ENCODE data around the gene BSND.

Gene BSND

DNA sequence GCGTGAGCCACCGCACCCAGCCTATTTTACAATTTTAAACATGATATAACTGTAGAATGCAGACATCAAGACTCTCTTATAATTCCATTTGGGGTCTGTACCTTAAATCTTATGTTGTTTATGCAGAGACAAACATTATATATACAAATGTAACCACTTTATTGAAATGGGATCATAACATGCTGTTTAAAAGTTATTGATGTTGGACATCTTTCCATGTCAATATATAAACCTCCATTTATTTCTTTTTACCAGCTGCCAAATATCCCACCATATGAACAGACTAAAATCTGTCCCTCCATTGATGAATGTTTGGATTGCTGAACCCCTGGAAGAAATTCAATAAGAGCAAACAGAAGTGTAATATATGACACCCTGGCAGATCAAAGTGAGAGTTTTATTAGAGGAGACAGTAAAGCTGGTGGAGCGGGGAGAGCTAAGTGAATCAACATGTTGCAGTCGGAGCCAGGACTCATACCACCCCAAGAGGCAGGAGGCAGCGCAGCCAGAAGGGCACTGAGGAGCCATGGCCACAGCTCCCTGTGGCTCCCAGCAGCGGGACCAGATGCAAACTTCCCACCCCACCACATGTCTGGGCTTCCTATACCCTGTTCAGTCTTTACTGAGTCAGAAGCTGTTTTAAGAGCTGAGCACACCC is 35.9 kb downstream of the BSND start:
- Histone ChIP-seq H3K4me2 (ENCODE audit: low read length) (no peak overlapping the region), H3F3A (ENCODE audit: insufficient read depth, low read length) (no peaks in the 10 kb centered on the region), H3K4me3 (ENCODE audit: low read depth, low read length, poor library complexity, severe bottlenecking) (no peak overlapping the region), H3K27ac (ENCODE audit: low read depth, low read length, poor library complexity, severe bottlenecking) (no peak overlapping the region), H3K27me3 (ENCODE audit: insufficient read depth, low read length) (peaks cover 3% of the 10 kb centered on the region), H3K9me3 (ENCODE audit: low read length) (no peaks in the 10 kb centered on the region), H4K20me1 (ENCODE audit: insufficient read depth, low read length) (no peaks in the 10 kb centered on the region), H3K4me1 (ENCODE audit: insufficient read depth, low read length, severe bottlenecking) (no peaks in the 10 kb centered on the region), H3K9ac (ENCODE audit: low read length) (no peak overlapping the region), H3K36me3 (ENCODE audit: insufficient read depth, low read length) (no peaks in the 10 kb centered on the region), H3K9me2 (ENCODE audit: low read depth, low read length) (no peaks in the 10 kb centered on the region), H3K79me2 (ENCODE audit: insufficient read depth, low read length) (no peaks in the 10 kb centered on the region), H2AFZ (ENCODE audit: low read length) (no peak overlapping the region)
- TF ChIP-seq, protein P1, sequence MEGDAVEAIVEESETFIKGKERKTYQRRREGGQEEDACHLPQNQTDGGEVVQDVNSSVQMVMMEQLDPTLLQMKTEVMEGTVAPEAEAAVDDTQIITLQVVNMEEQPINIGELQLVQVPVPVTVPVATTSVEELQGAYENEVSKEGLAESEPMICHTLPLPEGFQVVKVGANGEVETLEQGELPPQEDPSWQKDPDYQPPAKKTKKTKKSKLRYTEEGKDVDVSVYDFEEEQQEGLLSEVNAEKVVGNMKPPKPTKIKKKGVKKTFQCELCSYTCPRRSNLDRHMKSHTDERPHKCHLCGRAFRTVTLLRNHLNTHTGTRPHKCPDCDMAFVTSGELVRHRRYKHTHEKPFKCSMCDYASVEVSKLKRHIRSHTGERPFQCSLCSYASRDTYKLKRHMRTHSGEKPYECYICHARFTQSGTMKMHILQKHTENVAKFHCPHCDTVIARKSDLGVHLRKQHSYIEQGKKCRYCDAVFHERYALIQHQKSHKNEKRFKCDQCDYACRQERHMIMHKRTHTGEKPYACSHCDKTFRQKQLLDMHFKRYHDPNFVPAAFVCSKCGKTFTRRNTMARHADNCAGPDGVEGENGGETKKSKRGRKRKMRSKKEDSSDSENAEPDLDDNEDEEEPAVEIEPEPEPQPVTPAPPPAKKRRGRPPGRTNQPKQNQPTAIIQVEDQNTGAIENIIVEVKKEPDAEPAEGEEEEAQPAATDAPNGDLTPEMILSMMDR (IDR thresholded peaks at IDR 0.05; ENCODE audit: low read length): no peak
- TF ChIP-seq EZH2 (IDR thresholded peaks at IDR 0.05; ENCODE audit: borderline replicate concordance, low read length): no peak

DNA sequence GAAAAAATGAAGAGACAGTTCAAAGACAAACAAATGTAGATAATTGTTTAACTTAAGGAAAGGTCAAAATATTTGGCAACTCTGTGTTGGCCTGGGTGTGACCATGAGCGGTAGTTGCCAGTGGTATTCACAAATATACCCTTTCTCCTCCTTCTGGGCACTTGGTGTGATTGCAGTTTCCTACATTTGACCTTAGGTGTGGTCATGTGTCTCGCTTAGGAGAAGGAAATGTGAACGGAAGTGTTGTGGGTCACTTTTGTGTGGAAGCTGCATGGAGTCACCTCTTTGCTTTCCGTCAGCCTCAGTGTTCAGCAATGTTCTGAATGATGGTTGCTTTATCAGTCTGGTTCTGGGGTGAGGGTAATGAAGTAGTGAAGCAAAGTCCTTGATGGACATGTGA is 37.2 kb downstream of the BSND start:
- Histone ChIP-seq H3K4me1 (ENCODE audit: insufficient read depth, low read length, severe bottlenecking) (no peaks in the 10 kb centered on the region), H3K4me3 (ENCODE audit: low read depth, low read length, poor library complexity, severe bottlenecking) (no peak overlapping the region), H3K9me3 (ENCODE audit: low read length) (no peaks in the 10 kb centered on the region), H3K4me2 (ENCODE audit: low read length) (no peak overlapping the region), H3K36me3 (ENCODE audit: insufficient read depth, low read length) (no peaks in the 10 kb centered on the region), H3K79me2 (ENCODE audit: insufficient read depth, low read length) (no peaks in the 10 kb centered on the region), H3F3A (ENCODE audit: insufficient read depth, low read length) (no peaks in the 10 kb centered on the region), H3K9ac (ENCODE audit: low read length) (no peak overlapping the region), H3K27me3 (ENCODE audit: insufficient read depth, low read length) (peaks cover 3% of the 10 kb centered on the region; the same call in 1 of the 2 replicates), H3K27ac (ENCODE audit: low read depth, low read length, poor library complexity, severe bottlenecking) (no peak overlapping the region), H2AFZ (ENCODE audit: low read length) (no peak overlapping the region), H4K20me1 (ENCODE audit: insufficient read depth, low read length) (no peaks in the 10 kb centered on the region), H3K9me2 (ENCODE audit: low read depth, low read length) (no peaks in the 10 kb centered on the region)
- TF ChIP-seq, protein P1 (IDR thresholded peaks at IDR 0.05; ENCODE audit: low read length): peak; percentile 13; the same call in 1 of the 2 replicates
- no peak for TF ChIP-seq EZH2 (IDR thresholded peaks at IDR 0.05; ENCODE audit: borderline replicate concordance, low read length)

DNA sequence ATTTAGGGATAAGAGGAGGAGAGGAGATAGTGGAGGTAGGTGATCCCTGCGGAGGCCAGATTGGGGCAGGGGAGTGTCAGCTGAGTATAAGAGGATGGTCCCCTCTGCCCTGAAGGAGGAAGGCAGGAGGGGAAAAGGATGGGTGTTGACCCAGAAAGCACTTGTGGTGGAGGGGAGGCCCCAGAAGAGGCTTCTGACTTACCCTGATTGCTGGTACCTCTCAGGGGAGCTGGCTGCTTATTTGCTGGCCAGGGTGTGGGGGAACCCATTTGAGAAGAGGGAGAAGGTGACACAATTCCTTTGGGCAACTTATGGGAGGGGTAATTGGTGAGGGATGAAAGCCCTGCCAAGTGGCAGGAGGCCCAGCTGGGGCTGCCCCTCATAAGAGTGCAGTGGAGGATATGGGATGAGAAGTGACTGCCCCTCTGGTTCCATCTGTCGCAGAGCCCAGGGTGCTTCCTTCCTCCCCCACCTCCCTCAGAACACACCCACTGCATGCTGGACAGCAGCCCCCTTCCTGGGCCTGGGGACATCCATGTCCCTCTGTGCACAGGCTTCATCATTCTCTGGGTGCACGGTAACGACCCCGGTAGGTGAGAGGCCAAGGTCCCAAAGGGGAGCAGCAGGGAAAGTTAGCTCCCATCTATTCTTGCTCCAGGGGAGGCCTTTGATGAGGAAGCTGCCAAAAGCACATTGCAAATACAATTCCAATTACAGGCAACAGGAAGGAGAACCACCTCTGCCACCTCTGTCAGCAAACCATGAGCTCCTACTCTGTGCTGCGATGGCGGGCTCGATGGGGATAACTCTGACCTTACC is 39.2 kb downstream of the BSND start:
- no peak overlapping the region for H3K9ac ChIP-seq (ENCODE audit: low read length)
- no peaks in the 10 kb centered on the region for H3K79me2 ChIP-seq (ENCODE audit: insufficient read depth, low read length)
- TF ChIP-seq, protein P1 (IDR thresholded peaks at IDR 0.05; ENCODE audit: low read length): no peak
- no peak for TF ChIP-seq EZH2 (IDR thresholded peaks at IDR 0.05; ENCODE audit: borderline replicate concordance, low read length)
- no peak overlapping the region for H3K27ac ChIP-seq (ENCODE audit: low read depth, low read length, poor library complexity, severe bottlenecking)
- no peak overlapping the region for H3K4me2 ChIP-seq (ENCODE audit: low read length)
- no peaks in the 10 kb centered on the region for H3K9me2 ChIP-seq (ENCODE audit: low read depth, low read length)
- H3F3A ChIP-seq (ENCODE audit: insufficient read depth, low read length): no peaks in the 10 kb centered on the region
- peaks cover 3% of the 10 kb centered on the region; the same call in 1 of the 2 replicates for H3K27me3 ChIP-seq (ENCODE audit: insufficient read depth, low read length)
- H4K20me1 ChIP-seq (ENCODE audit: insufficient read depth, low read length): no peaks in the 10 kb centered on the region
- H3K9me3 ChIP-seq (ENCODE audit: low read length): no peaks in the 10 kb centered on the region
- no peaks in the 10 kb centered on the region for H3K36me3 ChIP-seq (ENCODE audit: insufficient read depth, low read length)
- no peak overlapping the region for H2AFZ ChIP-seq (ENCODE audit: low read length)
- no peak overlapping the region for H3K4me3 ChIP-seq (ENCODE audit: low read depth, low read length, poor library complexity, severe bottlenecking)
- H3K4me1 ChIP-seq (ENCODE audit: insufficient read depth, low read length, severe bottlenecking): no peaks in the 10 kb centered on the region
